Glutamatergic neuron (in vitro differentiated cells): ENCODE results near the gene P2RX2. TPM values are rescaled to one million over a fixed set of nuclear protein-coding genes. Genes with fewer than 3 reads are reported as not detected.

Source experiments
- DNase-seq: peaks from one replicate; pipeline ENCODE4 v3.0.0; 2022
- H3K27ac Mint-ChIP-seq: one replicate; pipeline ENCODE4 v1.8.0; 2020; ENCODE audit warnings: mild to moderate bottlenecking, mixed read lengths, inconsistent platforms; ENCODE audit not compliant: unreplicated experiment
- H3K27me3 Mint-ChIP-seq: one replicate; pipeline ENCODE4 v1.8.0; 2020; ENCODE audit warnings: mild to moderate bottlenecking, moderate library complexity, mixed read lengths, inconsistent platforms; ENCODE audit not compliant: unreplicated experiment
- H3K36me3 Mint-ChIP-seq: one replicate; pipeline ENCODE4 v1.8.0; 2020; ENCODE audit warnings: mild to moderate bottlenecking, mixed read lengths, inconsistent platforms; ENCODE audit not compliant: unreplicated experiment
- H3K4me1 Mint-ChIP-seq: one replicate; pipeline ENCODE4 v1.8.0; 2020; ENCODE audit warnings: mild to moderate bottlenecking, low read depth, mixed read lengths, inconsistent platforms; ENCODE audit not compliant: unreplicated experiment
- H3K4me3 Mint-ChIP-seq: one replicate; pipeline ENCODE4 v1.8.0; 2020; ENCODE audit warnings: mild to moderate bottlenecking, mixed read lengths, inconsistent platforms; ENCODE audit not compliant: unreplicated experiment
- H3K9me3 Mint-ChIP-seq: one replicate; pipeline ENCODE4 v1.8.0; 2020; ENCODE audit warnings: mild to moderate bottlenecking, moderate library complexity, mixed read lengths, inconsistent platforms; ENCODE audit not compliant: unreplicated experiment
- total RNA-seq: library from RNA; stranded (reverse); fragmentation: NEBNext Ultra II Directional; extraction: Animal tissue kit (Norgen Biotek cat#: 25700); gene quantifications from one replicate; pipeline ENCODE4 v1.2.1, GENCODE V29; 2021; ENCODE audit not compliant: unreplicated experiment
- TF ChIP-seq, protein P1 (sequence below): fragments of 200-600 bp; sonication (generic); IDR thresholded peaks from one replicate; pipeline ENCODE4 v1.5.0; 2021; ENCODE audit not compliant: partially characterized antibody, unreplicated experiment

Gene P2RX2
- total RNA-seq, 1 donor from 2014 or later = 4.1 TPM

DNA sequence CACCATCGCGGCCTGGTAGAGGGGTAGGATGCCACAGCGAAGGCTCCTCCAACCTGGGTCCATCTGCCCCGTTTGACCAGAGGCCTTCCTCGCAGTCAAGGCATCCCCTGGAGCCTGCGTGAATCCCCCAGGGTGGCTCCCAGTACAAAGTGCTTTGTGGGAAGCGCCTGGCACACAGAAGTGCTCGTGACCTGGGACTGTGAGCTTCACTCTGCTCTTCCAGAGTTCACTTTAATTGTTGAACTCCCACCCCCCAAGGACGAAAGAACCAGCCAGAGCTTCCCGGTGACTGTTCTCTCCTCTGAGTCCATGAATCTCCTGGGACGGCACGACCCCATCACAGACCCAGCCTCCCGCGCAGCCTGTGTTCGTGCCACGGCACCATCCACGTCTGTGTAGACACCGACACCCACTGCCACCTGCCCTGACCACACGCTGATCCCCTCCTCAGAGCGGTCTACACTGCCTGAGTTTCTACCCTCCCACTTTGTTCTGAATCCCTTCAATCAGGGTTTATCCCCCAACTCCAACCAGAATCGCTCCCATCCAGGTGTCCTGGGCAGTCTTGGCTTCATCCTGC, 15.9 kb downstream of the P2RX2 start:
- Mint-ChIP-seq H3K9me3 (peaks cover 8% of the 10 kb centered on the region), H3K36me3 (no peaks in the 10 kb centered on the region), H3K27me3 (peaks cover 11% of the 10 kb centered on the region), H3K27ac (no peak overlapping the region), H3K4me3 (no peak overlapping the region), H3K4me1 (peaks cover 5% of the 10 kb centered on the region)
- DNase-seq = no peak
- TF ChIP-seq, protein P1, sequence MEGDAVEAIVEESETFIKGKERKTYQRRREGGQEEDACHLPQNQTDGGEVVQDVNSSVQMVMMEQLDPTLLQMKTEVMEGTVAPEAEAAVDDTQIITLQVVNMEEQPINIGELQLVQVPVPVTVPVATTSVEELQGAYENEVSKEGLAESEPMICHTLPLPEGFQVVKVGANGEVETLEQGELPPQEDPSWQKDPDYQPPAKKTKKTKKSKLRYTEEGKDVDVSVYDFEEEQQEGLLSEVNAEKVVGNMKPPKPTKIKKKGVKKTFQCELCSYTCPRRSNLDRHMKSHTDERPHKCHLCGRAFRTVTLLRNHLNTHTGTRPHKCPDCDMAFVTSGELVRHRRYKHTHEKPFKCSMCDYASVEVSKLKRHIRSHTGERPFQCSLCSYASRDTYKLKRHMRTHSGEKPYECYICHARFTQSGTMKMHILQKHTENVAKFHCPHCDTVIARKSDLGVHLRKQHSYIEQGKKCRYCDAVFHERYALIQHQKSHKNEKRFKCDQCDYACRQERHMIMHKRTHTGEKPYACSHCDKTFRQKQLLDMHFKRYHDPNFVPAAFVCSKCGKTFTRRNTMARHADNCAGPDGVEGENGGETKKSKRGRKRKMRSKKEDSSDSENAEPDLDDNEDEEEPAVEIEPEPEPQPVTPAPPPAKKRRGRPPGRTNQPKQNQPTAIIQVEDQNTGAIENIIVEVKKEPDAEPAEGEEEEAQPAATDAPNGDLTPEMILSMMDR = no peak

DNA sequence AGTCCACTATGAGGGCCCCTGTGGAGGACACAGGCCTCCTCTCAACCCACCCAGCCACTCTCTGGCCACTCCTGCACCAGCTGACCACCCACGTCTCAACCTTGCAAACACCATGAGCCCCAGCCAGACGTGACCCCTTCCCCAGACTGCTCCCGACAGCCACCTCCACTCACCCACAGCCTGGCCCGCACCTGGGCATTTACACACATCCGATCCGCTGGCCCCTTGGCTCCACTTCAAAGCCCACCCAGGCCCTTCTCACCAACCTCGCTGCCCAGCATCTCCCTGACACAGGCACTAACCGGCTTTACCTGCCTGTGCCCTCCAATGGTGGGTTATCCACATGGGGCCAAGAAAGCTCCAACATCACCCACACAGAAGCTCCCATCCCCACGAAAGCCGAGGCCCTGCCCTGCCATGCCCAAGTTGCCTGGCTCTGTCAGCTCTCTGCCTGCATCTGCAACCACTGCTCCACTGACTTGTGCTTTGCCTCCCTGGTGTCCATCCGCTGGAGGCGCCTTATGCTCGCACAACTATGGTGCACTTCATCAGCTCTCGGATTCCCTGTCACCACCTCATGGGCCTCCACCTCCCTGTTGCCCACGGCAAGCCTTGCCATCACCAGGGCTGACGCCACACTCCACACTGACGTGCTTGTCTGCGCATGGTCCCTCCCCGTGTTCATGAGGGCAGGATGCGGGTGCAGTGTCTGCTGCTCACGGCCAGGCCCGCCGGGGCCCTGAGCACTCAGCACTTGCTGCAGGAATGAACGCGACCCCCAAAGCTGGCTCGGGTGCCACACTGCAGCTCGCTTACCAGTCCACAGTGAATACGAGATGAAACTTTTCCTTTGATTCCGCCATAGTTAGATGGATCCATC, 16.7 kb downstream of the P2RX2 start:
- Mint-ChIP-seq H3K4me3 (no peak overlapping the region), H3K27ac (no peak overlapping the region)

DNA sequence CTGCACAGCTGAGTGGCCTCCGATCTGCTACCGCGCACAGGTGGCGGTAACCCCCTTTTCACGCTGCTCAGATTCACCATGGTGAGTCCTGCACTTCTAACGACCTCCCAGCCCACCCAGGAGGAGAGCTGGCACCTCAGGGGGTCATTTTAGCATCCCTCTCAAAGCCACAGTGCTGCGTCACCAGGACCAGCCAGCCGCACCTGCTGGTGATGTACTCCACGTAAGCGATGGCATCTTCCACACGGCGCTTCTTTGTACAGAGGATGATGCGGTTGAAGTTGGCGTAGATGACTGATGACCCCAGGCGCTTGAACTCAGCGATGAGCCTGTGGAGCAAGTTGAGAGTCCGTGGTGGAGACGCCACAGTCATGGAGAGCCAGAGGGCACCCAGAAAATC, 19.2 kb downstream of the P2RX2 start:
- Mint-ChIP-seq H3K36me3 (no peaks in the 10 kb centered on the region), H3K4me3 (no peak overlapping the region), H3K27ac (peak overlapping the region; percentile 35), H3K27me3 (peaks cover 11% of the 10 kb centered on the region), H3K9me3 (peaks cover 5% of the 10 kb centered on the region), H3K4me1 (peaks cover 5% of the 10 kb centered on the region)
- TF ChIP-seq, protein P1 = no peak
- DNase-seq = no peak

More for the DNA sequence above, 16.7 kb downstream of the P2RX2 start:
- Mint-ChIP-seq H3K36me3 (no peaks in the 10 kb centered on the region), H3K9me3 (peaks cover 8% of the 10 kb centered on the region), H3K27me3 (peaks cover 11% of the 10 kb centered on the region), H3K4me1 (peaks cover 5% of the 10 kb centered on the region)
- DNase-seq = no peak
- TF ChIP-seq, protein P1 = no peak

DNA sequence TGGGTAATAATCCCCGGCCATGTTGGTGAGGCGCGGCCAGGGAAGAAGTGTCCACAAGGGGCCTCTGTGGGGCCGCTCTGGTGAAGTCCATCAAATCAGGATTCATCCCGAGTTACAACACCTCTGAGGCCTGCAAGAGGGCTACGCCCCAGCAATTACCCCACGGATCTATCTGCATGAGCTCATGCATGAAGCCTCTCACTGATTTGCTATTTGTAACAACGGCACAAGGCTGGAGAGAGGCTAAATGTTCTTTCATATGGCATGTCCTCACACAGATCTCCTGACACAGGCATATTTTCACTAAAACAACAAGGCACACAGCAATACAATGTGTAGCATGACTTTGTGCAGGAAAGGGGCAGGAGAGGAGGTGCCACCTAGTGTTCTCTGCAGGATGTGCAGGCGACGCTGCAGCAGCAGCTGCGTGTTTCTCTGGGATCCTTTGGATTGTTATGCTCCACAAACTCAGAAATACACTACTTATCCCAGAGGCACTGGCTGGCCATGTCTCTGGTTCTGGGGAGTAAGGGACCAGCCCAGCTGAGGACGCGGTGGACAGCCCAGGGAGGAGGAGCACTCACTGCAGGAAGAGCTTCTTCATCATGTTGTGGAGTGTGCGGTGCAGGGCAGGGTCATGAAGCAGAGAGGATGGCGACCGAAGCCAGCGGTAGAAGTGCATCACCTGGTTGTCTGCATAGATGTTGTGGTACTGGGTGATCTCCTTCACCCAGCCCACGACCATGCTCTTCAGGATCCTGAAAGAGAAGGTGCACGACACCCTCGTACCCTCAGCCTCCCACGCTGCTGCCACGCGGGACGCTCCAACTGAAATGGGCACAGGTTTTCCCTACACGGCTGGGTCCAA, 20.2 kb downstream of the P2RX2 start:
- peaks cover 5% of the 10 kb centered on the region for H3K9me3 Mint-ChIP-seq
- peak; percentile 66 for DNase-seq
- H3K27ac Mint-ChIP-seq = no peak overlapping the region
- H3K4me3 Mint-ChIP-seq = no peak overlapping the region
- H3K27me3 Mint-ChIP-seq = peaks cover 9% of the 10 kb centered on the region
- H3K4me1 Mint-ChIP-seq = peaks cover 5% of the 10 kb centered on the region
- H3K36me3 Mint-ChIP-seq = no peaks in the 10 kb centered on the region
- TF ChIP-seq, protein P1 = peak; percentile 82
